Measurements from ENCODE around the gene EFEMP2. TPM values are rescaled to one million over a fixed set of nuclear protein-coding genes. Genes with fewer than 3 reads are reported as not detected.

EFEMP2 gene
- total RNA-seq, 1 experiment from 2014 or later, result 26.2 TPM

- H2AK5ac ChIP-seq (ENCODE audit: insufficient read length, low read length), result no peak overlapping the region
- H3T11ph ChIP-seq (ENCODE audit: low read length), result no peak overlapping the region
- no peak overlapping the region for H3K14ac ChIP-seq (ENCODE audit: insufficient read depth, low read length)
- H2BK5ac ChIP-seq (ENCODE audit: insufficient read length, low read length), result no peak overlapping the region
- H3K4me3 Mint-ChIP-seq, result no peak overlapping the region
- H3K4me2 ChIP-seq (ENCODE audit: insufficient read depth, insufficient read length, low read length), result no peak overlapping the region
- WGBS (ENCODE audit: extremely low coverage, insufficient read length, low lambda C conversion rate), result 100% methylated on average over 1 of the region's 15 CpGs
- H2BK15ac ChIP-seq (ENCODE audit: low read depth, low read length), result no peak overlapping the region
- no peak for DNase-seq
- no peaks in the 10 kb centered on the region for H4K20me1 ChIP-seq (ENCODE audit: control insufficient read depth, insufficient read depth, insufficient read length)
- no peak overlapping the region for H3K23ac ChIP-seq (ENCODE audit: insufficient read length, low read depth, low read length)
- no peaks in the 10 kb centered on the region for H3K4me1 Mint-ChIP-seq
- H4K91ac ChIP-seq (ENCODE audit: insufficient read length, low read depth, low read length), result no peak overlapping the region
- H3K4ac ChIP-seq (ENCODE audit: low read depth, low read length), result no peak overlapping the region
- H3K27me3 ChIP-seq (ENCODE audit: insufficient read depth, low read length), result no peaks in the 10 kb centered on the region
- no peak overlapping the region for H4K5ac ChIP-seq (ENCODE audit: insufficient read length, low read depth, low read length)
- H3K79me2 ChIP-seq (ENCODE audit: insufficient read depth, low read length), result no peaks in the 10 kb centered on the region
- peaks cover under 1% of the 10 kb centered on the region for H3K23me2 ChIP-seq (ENCODE audit: insufficient read length, low read depth, low read length, poor library complexity, severe bottlenecking)
- TF ChIP-seq CTCF (conservative IDR thresholded peaks at IDR 0.05), result no peak
- H3K79me1 ChIP-seq (ENCODE audit: insufficient read depth, low read depth, low read length, poor library complexity, severe bottlenecking), result no peaks in the 10 kb centered on the region
- no peaks in the 10 kb centered on the region; a peak in 1 of 5 replicates for H3K9me3 Mint-ChIP-seq
- no peak overlapping the region for H3K18ac ChIP-seq (ENCODE audit: insufficient read length, low read depth, low read length)
- H3K9me3 ChIP-seq (ENCODE audit: control insufficient read depth, low read depth, low read length), result no peaks in the 10 kb centered on the region
- no peak overlapping the region for H3K9ac ChIP-seq (ENCODE audit: extremely low read depth, insufficient read length, low read length)
- H2AFZ ChIP-seq (ENCODE audit: low read length), result no peak overlapping the region
- H3K27ac Mint-ChIP-seq, result peak overlapping the region in 1 of 3 experiments; percentile 62; a peak in 1 of 7 replicates
- no peak overlapping the region for H3K27ac ChIP-seq (ENCODE audit: insufficient read length, low read depth, low read length)
- no peak overlapping the region for H4K8ac ChIP-seq (replicated peaks; ENCODE audit: insufficient read length, low read depth, low read length)
- H3K56ac ChIP-seq (ENCODE audit: insufficient read length, low read depth, low read length), result no peak overlapping the region
- H2BK12ac ChIP-seq (ENCODE audit: insufficient read length, low read depth, low read length), result no peak overlapping the region
- H2BK20ac ChIP-seq (ENCODE audit: low read depth, low read length, poor library complexity, severe bottlenecking), result no peak overlapping the region
- no peaks in the 10 kb centered on the region for H3K4me1 ChIP-seq (ENCODE audit: insufficient read depth, low read length)
- no peak overlapping the region for H2BK120ac ChIP-seq (ENCODE audit: low read depth, low read length, poor library complexity, severe bottlenecking)
- peaks cover 1% of the 10 kb centered on the region; the same call in 1 of the 2 replicates for H3K27me3 Mint-ChIP-seq (ENCODE audit: low read depth)
- no peaks in the 10 kb centered on the region; a peak in 1 of 7 replicates for H3K36me3 Mint-ChIP-seq (ENCODE audit: insufficient read depth in 1 of 3, low read depth in 3 of 3)
Measured at GRCh38 chr11:65822776-65823528, 49.6 kb downstream of the EFEMP2 start.

Measured in H9 (cell line).